ENCODE data around the gene UBTD1.
"Not testable (repeated sequence)": the region's sequence is repeated elsewhere in the genome, so short reads cannot be mapped to it uniquely, and the experiment has no call there.

UBTD1 gene, protein sequence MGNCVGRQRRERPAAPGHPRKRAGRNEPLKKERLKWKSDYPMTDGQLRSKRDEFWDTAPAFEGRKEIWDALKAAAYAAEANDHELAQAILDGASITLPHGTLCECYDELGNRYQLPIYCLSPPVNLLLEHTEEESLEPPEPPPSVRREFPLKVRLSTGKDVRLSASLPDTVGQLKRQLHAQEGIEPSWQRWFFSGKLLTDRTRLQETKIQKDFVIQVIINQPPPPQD

DNA sequence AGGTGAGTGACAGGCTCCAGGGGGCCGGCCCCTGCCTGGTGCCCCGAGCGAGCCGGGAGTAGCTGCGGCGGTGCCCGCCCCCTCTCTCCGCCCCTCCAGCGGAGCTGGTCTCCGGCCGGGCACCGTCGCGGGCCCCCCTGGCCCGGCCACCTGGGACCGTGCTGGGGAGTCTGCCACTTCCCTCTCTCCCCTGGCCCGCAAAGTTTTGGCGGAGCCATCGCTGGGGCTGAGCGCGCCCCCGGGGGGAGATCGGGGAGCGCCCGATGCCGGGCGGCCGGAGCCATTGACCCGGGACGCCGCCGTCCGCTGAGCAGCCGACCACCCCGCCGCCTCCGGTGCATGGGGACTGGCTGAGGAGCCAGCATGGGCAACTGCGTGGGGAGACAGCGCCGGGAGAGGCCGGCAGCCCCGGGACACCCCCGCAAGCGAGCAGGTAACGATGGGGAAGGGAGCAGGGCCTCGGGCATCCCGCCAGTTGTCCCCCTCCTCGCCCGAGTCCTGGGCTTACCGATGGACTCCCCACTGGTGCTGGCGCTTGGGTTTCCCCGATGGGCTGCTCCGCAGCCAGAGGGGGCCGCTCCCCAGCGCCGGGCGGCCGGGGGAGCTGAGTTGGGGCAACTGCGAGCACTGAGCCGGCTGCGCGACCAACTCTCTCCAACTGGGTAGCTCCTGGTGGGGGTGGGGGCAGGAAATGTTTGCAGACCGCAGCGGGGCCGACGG, at the start of gene UBTD1:
Gene UBTD1 (plus strand): TSS at position 84 of the 720 bp plus-strand sequence. CDS start 280 bp downstream, at position 364.
- DNase-seq (ENCODE audit: low read depth) = peak; percentile 44

- DNase-seq (ENCODE audit: low read depth) = no peak
These were observed 47.9 kb upstream of the UBTD1 start for GRCh38 chr10:97450828-97451227.

GRCh38 chr10:97451605-97452004, 47.1 kb upstream of the UBTD1 start:
- DNase-seq (ENCODE audit: low read depth) = no peak

DNA sequence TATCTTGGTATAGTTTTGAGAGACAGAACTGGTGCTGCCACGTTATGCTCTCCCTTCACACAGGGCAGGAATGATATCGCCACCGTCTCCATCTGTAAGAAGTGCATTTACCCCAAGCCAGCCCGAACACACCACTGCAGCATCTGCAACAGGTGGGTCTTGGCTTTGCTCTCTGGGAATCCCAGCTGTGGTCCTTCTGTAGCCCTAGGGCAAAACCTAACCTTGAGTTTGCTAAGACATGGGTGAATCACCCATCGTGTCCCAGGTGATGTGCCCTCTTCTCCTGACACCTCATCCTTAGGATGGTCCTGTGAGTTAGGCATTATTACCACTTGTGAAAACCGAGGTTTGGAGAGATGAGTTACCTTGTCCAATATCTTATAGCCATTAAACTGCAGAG, 46.4 kb upstream of the UBTD1 start:
- no peak for DNase-seq (ENCODE audit: low read depth)

DNA sequence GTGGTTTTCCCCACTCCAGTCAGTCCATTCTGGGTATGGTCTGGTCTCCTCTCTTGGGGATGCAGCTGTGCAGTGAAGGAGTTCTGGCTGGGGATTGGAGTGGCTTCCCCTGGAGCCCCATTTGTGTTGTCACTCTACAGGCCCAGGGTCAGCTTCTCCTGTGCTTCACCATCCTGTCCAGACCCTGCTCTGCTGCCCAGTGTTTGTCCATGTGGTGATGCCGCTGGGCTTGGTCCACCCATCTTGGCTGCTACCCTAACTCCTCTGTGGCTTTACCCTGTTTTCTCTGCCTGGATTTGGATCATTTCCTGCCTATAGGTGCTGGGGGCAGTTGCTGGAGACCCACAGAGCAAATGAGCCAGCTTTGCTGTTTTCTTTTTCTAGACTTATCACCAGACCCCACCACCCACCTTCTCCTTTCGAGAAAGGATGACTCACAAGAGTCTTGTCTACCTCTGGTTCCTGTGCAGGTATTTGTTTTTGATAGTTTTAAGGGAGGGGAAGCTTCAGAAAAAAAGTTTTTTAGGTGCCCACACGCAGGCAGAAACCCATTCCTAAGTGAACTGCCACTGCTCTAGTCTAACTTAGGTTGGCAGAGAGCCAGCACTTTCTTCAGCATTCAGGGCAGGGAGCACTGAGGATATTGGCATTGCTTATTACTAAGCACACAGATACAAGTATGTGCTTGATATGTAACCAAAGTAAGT, 44.2 kb upstream of the UBTD1 start:
- peak; percentile 38 for DNase-seq (ENCODE audit: low read depth)

DNA sequence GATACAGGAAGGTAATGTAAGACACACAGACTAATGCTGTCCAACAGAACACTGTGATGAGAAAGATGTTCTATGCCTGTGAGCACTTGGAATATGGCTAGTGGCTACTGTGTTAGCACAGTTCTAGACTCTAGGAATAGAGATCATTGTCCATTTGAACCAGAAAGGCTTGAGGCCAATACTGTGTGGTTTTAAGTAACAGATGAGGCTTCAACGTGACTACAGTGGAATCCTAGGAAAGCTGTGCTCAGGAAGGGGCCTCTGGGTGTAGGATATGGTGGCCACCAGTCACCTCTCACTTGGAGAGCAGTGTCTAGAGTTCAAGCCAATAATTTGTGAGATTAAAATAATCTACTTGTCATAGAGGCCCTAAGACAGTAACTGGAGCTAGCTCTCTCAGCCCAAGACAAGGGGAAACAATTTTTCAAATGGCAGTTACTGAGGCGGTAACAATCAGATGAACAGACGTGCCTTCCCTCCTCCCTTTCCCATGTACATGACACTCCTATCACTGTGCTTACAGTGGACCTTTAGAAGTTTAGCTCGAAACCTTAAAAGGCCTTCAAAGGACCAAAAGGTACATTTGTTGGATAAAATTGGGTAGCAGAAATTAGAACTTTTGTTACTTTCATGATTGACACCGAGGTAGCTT, 42.6 kb upstream of the UBTD1 start:
- no peak for DNase-seq (ENCODE audit: low read depth)

DNA sequence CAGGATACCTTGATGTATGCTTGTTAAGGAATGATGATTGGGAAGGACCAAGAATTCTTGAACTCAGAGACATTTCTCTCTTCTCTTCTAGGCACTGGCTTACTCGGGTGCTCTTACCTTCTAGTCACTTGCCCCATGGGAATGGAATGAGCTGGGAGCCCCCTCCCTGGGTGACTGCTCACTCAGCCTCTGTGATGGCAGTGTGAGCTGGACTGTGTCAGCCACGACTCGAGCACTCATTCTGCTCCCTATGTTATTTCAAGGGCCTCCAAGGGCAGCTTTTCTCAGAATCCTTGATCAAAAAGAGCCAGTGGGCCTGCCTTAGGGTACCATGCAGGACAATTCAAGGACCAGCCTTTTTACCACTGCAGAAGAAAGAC, 42.0 kb upstream of the UBTD1 start:
- no peak for DNase-seq (ENCODE audit: low read depth)

DNA sequence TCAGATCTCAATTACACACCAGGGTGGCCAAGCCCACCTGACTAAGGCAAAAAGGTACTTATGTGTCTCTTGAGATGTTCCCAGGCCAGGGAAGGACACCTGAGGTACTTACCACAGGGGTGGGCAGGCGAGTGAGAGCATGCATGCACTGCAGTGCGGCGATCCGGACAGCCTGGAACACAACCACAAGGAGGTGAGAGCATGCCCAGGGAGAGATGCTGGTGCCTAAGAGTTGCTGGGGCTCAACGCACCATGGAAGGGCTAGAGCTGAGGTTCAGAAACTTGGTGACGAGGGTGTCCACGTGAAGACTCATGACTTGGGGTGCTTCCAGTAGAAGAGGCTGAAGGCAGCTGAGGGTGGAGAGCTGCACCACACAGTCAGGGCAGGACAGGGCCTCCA, 39.6 kb upstream of the UBTD1 start:
- no peak for DNase-seq (ENCODE audit: low read depth)

DNA sequence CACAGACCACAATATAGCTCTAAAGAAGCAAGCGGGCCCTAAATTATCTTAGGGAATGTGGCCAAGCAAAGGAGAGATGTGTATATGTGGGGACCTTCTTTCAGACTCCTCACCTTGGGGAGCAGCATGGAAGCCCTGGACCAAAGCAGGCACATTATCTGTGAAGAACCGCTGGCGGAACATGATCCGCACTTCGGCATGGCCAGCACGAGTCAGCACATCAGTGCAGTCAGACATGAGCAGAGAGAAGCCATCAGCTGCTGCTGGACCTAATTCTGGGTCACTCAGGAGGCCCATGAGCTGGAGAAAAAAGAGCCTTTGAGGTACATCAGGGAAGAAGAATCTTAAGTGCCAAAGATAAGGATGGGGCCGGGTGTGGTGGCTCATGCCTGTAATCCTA, 38.8 kb upstream of the UBTD1 start:
- no peak for DNase-seq (ENCODE audit: low read depth)

DNA sequence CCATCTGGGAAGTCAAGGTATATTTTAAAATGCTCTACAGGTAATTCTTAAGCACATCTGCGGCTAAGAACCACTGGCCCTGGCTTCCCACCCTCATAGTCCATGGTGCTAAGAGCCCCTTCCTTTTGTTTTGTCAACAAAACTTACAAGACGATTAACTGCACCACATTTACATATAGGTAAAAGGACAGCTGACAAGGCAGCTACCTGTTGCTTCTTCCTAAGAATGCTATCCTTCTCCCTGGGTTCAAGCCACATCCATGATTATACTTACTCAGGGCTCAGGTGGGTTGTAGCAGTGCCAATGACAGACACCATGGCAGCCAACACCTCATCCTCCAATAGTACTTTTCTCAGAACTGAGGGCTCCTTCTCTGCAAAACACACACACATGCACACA, 36.4 kb upstream of the UBTD1 start:
- no peak for DNase-seq (ENCODE audit: low read depth)

DNA sequence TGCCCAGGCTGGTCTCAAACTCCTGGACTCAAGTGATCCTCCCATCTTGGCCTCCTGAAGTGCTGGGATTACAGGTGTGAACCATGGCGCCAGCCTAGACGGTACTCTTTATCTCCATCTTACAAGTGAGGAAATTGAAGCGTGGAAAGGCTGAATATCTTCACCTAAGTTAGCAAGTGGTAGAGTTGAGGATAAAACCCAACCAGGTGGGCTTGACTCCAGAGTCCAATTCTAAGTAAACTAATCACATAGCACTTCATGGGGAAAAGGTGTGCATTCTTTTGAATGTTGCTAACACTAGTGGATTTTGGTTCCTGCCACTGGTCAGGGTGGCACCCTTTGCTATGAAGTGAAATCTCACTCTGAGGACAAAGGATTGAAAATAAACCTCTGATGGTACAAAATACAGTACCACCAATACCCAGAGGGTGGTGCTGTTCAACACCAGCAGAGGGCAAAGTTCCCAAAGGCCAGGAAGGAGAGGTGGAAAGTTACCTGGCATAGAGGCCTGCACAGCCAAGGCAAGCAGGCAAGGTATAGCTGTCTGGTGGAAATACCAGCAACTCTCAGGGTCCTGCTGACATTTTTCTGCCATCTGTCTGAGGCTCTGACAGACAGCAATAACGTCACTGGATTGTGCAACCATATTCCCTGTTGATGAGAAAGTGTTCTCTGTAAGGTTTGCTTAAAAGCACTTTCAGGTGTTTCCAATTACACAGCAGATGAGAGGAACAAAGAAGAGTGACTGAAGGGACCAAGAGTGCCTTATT, 35.2 kb upstream of the UBTD1 start:
- DNase-seq (ENCODE audit: low read depth) = peak; percentile 63

DNA sequence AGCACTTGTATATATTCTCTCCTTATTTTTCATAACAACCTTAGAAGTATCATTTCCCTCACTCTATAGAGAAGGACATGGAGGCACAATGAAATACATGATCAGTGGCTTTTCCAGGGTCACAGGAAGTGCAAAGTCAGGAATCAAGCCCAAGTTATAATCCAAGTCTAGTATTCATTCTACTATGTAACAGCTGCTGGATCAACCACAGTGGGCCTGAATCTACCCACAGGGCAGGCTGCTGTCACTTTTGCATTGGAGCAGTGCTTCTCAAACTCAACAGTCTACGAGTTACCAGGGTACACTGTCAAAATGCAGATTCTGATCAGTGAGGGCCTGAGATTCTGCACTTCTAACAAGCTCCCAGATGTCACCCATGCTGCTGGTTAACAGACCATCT, 34.5 kb upstream of the UBTD1 start:
- no peak for DNase-seq (ENCODE audit: low read depth)

- no peak for DNase-seq (ENCODE audit: low read depth)
These were observed 32.7 kb upstream of the UBTD1 start for GRCh38 chr10:97465982-97466381.

GRCh38 chr10:97466755-97467154, 32.0 kb upstream of the UBTD1 start:
- DNase-seq (ENCODE audit: low read depth) = peak; percentile 28

DNA sequence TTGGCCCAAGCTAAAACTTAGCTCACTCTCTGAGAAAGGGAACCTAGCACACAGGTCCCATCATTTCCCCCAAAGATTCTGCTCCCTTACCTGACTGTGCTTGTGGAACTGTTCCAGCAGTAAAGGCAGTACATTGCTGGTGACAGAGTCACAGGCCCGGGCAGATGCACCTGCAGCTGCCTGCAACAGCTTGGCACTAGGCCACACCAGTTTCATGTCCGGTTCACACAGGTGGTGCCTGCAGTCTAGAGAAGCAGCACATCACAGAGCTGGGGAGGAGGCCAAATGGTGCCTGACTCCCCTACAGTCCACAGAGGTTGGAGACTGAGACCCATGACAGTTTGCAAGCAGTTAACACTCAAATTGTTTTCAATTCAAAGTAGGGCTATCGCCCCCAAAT, 30.6 kb upstream of the UBTD1 start:
- DNase-seq (ENCODE audit: low read depth) = no peak

DNA sequence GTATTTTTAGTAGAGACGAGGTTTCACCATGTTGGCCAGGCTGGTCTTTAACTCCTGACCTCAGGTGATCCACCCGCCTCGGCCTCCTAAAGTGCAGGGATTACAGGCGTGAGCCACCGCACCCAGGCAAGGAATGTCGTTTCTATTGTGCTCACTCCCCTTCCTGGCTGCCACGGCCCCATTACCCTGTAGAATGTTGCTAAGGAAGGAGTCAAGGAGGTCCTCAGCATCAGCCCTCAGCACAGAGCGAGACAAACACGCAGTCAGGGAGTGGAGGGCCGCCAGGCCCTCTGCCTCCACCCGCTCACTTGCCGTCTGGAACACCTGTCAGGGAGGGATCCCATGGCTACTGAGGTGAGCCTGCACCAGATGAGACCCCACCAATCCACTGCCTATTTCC, 29.9 kb upstream of the UBTD1 start:
- not testable (repeated sequence) for DNase-seq (ENCODE audit: low read depth)

GRCh38 chr10:97474918-97475317, 23.8 kb upstream of the UBTD1 start:
- no peak for DNase-seq (ENCODE audit: low read depth)

DNA sequence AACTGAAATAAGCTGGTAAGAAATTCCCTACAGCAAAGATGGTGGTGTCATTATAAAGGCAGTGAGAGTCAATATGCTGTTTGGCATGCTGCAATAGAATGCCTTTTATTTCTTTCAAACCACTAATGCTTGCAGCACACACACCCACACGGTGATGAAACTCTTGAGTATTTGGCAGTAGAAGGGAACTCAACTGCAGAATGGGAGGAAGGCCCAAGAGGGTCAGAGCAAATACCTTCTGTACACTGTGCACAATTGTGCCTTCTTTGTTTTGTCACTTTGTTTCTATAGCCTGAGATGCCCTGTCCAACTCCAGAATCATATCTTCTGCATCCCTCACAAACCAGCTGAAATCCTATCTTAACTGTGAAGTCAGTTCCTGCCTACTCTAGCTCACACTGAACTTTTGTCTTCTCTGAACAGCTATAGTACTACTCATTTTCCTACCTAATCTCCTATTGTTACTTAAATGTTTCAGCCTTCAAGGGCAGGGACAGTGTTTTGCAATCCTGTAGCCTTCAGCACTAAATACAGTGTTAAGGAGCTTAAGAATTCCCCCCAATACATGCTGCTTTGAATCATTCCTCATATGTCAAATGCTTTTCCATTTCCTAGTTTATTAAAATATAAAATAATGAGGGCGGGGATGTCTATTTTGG, 22.7 kb upstream of the UBTD1 start:
- DNase-seq (ENCODE audit: low read depth) = peak; percentile 89

DNA sequence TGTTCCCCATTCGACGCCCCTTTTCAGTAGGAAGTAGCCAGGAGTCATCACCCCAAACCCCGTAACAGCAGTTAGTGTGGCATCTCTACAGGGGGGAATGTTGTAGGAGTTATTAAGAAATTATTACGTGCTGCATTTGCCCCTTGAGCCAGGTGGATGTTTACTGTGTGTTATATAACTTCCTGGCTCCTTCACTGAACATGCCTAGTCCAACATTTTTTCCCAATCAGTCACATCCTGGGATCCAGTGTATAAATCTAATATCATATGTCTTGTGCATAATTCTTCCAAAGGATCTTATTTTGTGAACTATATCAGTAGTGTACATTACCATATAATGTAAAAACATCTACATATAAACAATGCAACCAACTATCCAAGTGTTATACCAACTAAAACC, 19.3 kb upstream of the UBTD1 start:
- not testable (repeated sequence) for DNase-seq (ENCODE audit: low read depth)

GRCh38 chr10:97479939-97480338, 18.8 kb upstream of the UBTD1 start:
- no peak for DNase-seq (ENCODE audit: low read depth)

GRCh38 chr10:97481071-97481470, 17.7 kb upstream of the UBTD1 start:
- DNase-seq (ENCODE audit: low read depth) = no peak
